ENCODE data around the gene C16orf96.

C16orf96 gene

DNA sequence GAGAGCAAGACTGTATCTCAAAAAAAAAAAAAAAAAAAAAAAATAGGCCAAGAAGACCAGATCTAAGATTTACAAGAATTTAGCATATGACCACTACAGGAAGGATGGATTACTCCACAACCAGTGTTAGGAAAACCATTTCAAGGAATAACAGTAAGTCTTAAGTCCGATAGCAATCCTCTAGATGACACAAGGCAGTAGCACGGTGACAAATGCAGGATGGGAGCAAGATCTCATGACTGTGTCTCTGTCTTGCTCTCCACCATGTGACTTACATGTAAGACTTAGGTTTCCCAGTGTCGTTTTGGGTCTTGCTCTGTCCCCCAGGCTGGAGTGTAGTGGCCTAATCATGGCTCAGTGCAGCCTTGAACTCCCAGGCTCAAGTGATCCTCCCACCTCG lies 27.8 kb downstream of the C16orf96 start:
- Histone ChIP-seq H3K9me3 (replicated peaks in 1 of 11) (peaks cover 9 to 13% (median 12%) of the 10 kb centered on the region in 11 experiments; a peak in 21 of 22 replicates), H3K4me1 (peaks cover 0 to 17% (median 5%) of the 10 kb centered on the region in 10 experiments; a peak in 5 of 20 replicates), H4K20me1 (no peaks in the 10 kb centered on the region), H3K27ac (no peak overlapping the region), H3K4me3 (no peak overlapping the region), H3K4me2 (peak overlapping the region in 3 of 11 experiments; percentile 2 to 30 (median 10); a peak in 4 of 22 replicates), H3K9ac (no peak overlapping the region), H3K27me3 (no peaks in the 10 kb centered on the region; a peak in 1 of 22 replicates), H3K36me3 (no peaks in the 10 kb centered on the region)
- TF ChIP-seq Cebpa-rat (IDR thresholded peaks at IDR 0.05) = no peak

- Histone ChIP-seq H3K9ac (no peak overlapping the region), H3K9me3 (replicated peaks in 1 of 11) (peaks cover 9 to 14% (median 12%) of the 10 kb centered on the region in 11 experiments; a peak in 21 of 22 replicates), H3K4me3 (no peak overlapping the region), H3K27ac (no peak overlapping the region), H3K4me2 (no peak overlapping the region), H3K27me3 (no peaks in the 10 kb centered on the region; a peak in 1 of 22 replicates), H3K36me3 (no peaks in the 10 kb centered on the region), H3K4me1 (peaks cover 0 to 17% (median 5%) of the 10 kb centered on the region in 10 experiments; a peak in 5 of 20 replicates), H4K20me1 (no peaks in the 10 kb centered on the region)
- no peak for TF ChIP-seq Cebpa-rat (IDR thresholded peaks at IDR 0.05)
These were observed 30.2 kb downstream of the C16orf96 start for GRCh38 chr16:4586291-4586690.

DNA sequence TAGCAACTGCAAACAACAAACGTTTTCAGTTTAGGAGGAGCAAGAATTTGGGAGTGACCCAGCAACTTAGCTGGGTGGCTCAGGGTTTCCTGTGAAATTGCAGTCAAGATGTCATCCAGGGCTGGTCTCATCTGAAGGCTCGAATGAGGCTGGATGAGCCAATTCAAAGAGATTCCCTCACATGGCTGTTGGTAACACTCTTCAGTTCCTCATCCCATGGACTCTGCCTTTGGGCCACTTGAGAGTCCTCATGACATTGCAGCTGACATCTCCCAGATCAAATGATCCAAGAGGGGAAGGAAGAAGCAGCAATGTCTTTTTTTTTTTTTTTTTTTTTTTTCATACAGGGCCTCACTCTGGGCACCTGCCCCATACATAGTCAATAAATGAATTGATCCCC lies 32.2 kb downstream of the C16orf96 start:
- H3K4me2 ChIP-seq = no peak overlapping the region
- H4K20me1 ChIP-seq = 0 out of 22 replicates have a peak, but pooled peaks cover 0 to 6% (median 0%) of the 10 kb centered on the region in 11 experiments
- H3K36me3 ChIP-seq = no peaks in the 10 kb centered on the region
- H3K27ac ChIP-seq = no peak overlapping the region
- H3K9ac ChIP-seq = no peak overlapping the region
- peaks cover 9 to 14% (median 12%) of the 10 kb centered on the region in 11 experiments; a peak in 21 of 22 replicates for H3K9me3 ChIP-seq (replicated peaks in 1 of 11)
- H3K4me3 ChIP-seq = no peak overlapping the region
- peaks cover 9 to 37% (median 23%) of the 10 kb centered on the region in 10 experiments; a peak in 18 of 20 replicates for H3K4me1 ChIP-seq
- TF ChIP-seq Cebpa-rat (IDR thresholded peaks at IDR 0.05) = no peak
- no peaks in the 10 kb centered on the region; a peak in 1 of 22 replicates for H3K27me3 ChIP-seq

DNA sequence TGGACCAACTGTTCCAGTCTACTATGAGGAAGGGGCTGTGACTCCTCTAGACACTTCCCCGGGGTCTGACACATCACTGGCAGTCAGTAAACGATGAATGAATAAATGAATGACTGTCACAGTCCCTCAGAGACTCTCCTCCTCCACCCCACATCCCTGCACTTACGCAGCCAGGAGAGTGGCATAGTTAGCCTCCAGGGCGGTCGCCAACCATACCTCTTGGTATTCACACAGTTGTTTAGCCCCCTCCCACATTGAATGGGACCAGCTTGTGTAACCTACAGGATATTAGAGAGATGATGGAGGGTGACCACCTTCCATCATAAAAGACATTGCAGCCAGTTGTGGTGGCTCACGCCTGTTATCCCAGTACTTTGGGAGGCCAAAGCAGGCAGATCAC lies 32.8 kb downstream of the C16orf96 start:
- Histone ChIP-seq H3K4me1 (peaks cover 9 to 37% (median 27%) of the 10 kb centered on the region in 10 experiments; a peak in 18 of 20 replicates), H4K20me1 (0 out of 22 replicates have a peak, but pooled peaks cover 0 to 6% (median 0%) of the 10 kb centered on the region in 11 experiments)

DNA sequence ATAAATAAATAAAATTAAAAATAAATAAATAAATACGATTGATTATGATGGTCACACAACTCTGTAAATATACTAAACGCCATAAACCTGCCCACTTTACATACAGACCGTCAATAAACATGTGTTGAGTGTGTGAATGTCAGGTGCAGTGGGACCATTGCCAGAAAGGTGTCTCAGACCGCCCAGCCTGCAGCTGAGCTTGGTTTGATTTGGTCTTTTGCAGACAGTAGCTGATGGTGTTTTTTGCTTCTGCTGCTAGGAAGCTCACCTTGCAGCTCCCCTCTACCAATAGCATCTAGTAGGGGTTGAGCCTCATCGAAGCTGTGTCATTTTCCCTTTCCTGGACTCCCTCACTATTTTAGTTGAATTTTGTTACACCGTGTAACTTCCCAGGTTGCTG lies 35.1 kb downstream of the C16orf96 start:
- no peak overlapping the region for H3K27ac ChIP-seq
- TF ChIP-seq Cebpa-rat (IDR thresholded peaks at IDR 0.05) = no peak

More for the DNA sequence above, 32.8 kb downstream of the C16orf96 start:
- H3K27ac ChIP-seq = no peak overlapping the region
- no peak for TF ChIP-seq Cebpa-rat (IDR thresholded peaks at IDR 0.05)
- peaks cover 9 to 14% (median 12%) of the 10 kb centered on the region in 11 experiments; a peak in 21 of 22 replicates for H3K9me3 ChIP-seq (replicated peaks in 1 of 11)
- no peak overlapping the region for H3K4me2 ChIP-seq
- H3K27me3 ChIP-seq = no peaks in the 10 kb centered on the region; a peak in 1 of 22 replicates
- H3K36me3 ChIP-seq = no peaks in the 10 kb centered on the region
- no peak overlapping the region for H3K4me3 ChIP-seq
- H3K9ac ChIP-seq = no peak overlapping the region

GRCh38 chr16:4591706-4592470 lies 35.7 kb downstream of the C16orf96 start:
- no peaks in the 10 kb centered on the region; a peak in 1 of 22 replicates for H3K27me3 ChIP-seq
- no peaks in the 10 kb centered on the region for H3K36me3 ChIP-seq
- H3K9me3 ChIP-seq (replicated peaks in 1 of 11) = peaks cover 9 to 14% (median 12%) of the 10 kb centered on the region in 11 experiments; a peak in 21 of 22 replicates
- no peak overlapping the region for H3K27ac ChIP-seq
- H4K20me1 ChIP-seq = peaks cover 0 to 6% (median 0%) of the 10 kb centered on the region in 11 experiments; a peak in 1 of 22 replicates
- TF ChIP-seq Cebpa-rat (IDR thresholded peaks at IDR 0.05) = no peak
- no peak overlapping the region for H3K4me3 ChIP-seq
- peak overlapping the region; percentile 9 to 70 (median 46); a peak in 18 of 22 replicates for H3K4me2 ChIP-seq
- H3K9ac ChIP-seq = 0 out of 22 replicates have a peak overlapping the region, but pooled peaks of 1 of the 11 experiments have one; percentile 17
- H3K4me1 ChIP-seq = peaks cover 8 to 29% (median 23%) of the 10 kb centered on the region in 10 experiments; a peak in 18 of 20 replicates

More for the DNA sequence above, 35.1 kb downstream of the C16orf96 start:
- Histone ChIP-seq H3K36me3 (no peaks in the 10 kb centered on the region), H4K20me1 (0 out of 22 replicates have a peak, but pooled peaks cover 0 to 6% (median 0%) of the 10 kb centered on the region in 11 experiments), H3K4me1 (peaks cover 8 to 29% (median 23%) of the 10 kb centered on the region in 10 experiments; a peak in 18 of 20 replicates), H3K27me3 (no peaks in the 10 kb centered on the region; a peak in 1 of 22 replicates), H3K4me2 (peak overlapping the region in 2 of 11 experiments; percentile 60 to 70; a peak in 3 of 22 replicates), H3K9ac (no peak overlapping the region), H3K9me3 (replicated peaks in 1 of 11) (peaks cover 9 to 14% (median 12%) of the 10 kb centered on the region in 11 experiments; a peak in 21 of 22 replicates), H3K4me3 (no peak overlapping the region)

DNA sequence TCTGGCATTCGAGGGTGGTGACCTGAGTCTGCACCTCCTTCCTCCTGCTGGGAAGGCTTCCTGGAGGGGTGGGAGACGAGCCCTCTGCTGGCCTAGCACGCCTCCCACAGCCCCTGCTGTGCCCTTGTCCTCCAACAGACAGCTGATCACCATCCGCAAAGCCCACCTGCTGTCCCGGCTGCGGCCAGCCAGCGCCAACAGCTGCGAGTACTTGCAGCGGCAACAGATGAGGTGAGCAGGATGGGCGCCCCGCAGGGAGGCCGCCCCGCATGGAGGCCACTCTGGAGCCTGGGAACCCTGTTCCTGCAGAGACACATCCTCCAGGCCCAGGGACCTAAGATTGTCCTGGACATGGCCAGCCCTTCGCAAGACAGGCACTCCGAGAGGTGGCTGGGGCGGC lies 36.9 kb downstream of the C16orf96 start:
- Histone ChIP-seq H3K27ac (no peak overlapping the region), H3K27me3 (no peaks in the 10 kb centered on the region), H3K9ac (peak overlapping the region in 2 of 11 experiments; percentile 0 to 41; a peak in 1 of 22 replicates), H3K4me3 (no peak overlapping the region), H3K4me1 (peaks cover 8 to 29% (median 23%) of the 10 kb centered on the region in 10 experiments; a peak in 18 of 20 replicates), H4K20me1 (peaks cover 0 to 6% (median 0%) of the 10 kb centered on the region in 11 experiments; a peak in 1 of 22 replicates), H3K36me3 (no peaks in the 10 kb centered on the region), H3K4me2 (peak overlapping the region in 8 of 11 experiments; percentile 32 to 70 (median 56); a peak in 16 of 22 replicates), H3K9me3 (replicated peaks in 1 of 11) (peaks cover 7 to 10% (median 7%) of the 10 kb centered on the region in 11 experiments; a peak in 21 of 22 replicates)
- TF ChIP-seq Cebpa-rat (IDR thresholded peaks at IDR 0.05) = no peak

DNA sequence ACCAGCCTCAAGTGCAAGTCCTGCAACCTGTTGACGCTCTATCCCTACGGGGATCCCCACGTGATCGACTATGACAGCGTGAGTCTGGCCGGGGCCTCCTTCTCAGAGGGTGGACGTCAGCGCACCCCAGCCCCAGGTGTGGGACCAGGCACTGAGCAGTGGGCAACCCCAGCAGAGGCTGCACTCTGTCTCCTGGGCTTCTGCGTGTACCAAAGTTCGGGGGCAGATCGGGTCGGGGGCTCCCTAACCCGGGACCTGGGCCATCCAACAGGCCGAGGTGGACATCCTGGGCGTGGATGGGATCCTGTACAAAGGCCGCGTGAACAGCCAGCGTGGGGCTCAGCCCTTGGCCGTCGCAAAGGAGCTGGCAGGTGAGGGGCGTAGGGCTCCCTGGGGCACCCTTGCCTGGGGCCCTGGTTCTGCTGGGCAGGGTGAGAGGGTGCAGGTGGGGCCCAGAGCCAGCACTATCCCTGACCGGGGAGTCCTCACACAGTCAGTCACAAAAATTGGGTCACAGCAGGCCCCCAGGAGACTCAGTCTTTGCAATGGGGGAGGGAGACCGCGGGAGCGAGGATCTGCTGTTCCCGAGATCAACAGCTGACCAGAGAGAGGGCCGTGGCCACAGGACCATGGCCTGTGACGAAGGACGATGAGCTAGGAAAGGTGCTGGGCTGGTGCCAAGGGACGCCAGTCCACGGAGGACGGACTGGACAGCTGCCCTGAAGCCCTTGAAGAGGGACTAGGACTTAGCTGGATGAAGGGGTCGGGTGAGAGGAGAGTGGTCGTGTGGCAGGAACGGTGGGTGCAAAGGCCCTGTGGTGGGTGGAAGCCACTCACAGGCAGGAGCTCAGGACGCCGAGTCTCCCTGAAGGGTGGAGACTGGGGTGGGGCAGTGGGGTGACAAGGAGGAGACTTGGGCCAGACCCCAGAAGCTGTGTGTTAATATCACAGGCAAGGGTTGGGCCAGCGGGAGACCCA lies 38.6 kb downstream of the C16orf96 start:
- Histone ChIP-seq H3K36me3 (no peaks in the 10 kb centered on the region), H3K27ac (no peak overlapping the region), H3K4me3 (no peak overlapping the region), H3K9me3 (replicated peaks in 1 of 11) (no peaks in the 10 kb centered on the region), H3K27me3 (no peaks in the 10 kb centered on the region), H3K4me2 (0 out of 22 replicates have a peak overlapping the region, but pooled peaks of 1 of the 11 experiments have one; percentile 70), H4K20me1 (peaks cover 0 to 6% (median 0%) of the 10 kb centered on the region in 11 experiments; a peak in 1 of 22 replicates), H3K4me1 (peaks cover 8 to 29% (median 23%) of the 10 kb centered on the region in 10 experiments; a peak in 18 of 20 replicates), H3K9ac (no peak overlapping the region)
- no peak for TF ChIP-seq Cebpa-rat (IDR thresholded peaks at IDR 0.05)
